NK-92 treated with Interleukin-12 subunit alpha and Interleukin-12 subunit beta, amount 100 ng/mL, for 24 hours (cell line): ENCODE measurements around the gene PPM1G.
"Not testable (repeated sequence)": the region's sequence is repeated elsewhere in the genome, so short reads cannot be mapped to it uniquely, and the experiment has no call there.

Source experiments
- DNase-seq: peaks from one replicate; lab custom pipeline; 2025; lab: John Stamatoyannopoulos, UW

PPM1G gene

DNA sequence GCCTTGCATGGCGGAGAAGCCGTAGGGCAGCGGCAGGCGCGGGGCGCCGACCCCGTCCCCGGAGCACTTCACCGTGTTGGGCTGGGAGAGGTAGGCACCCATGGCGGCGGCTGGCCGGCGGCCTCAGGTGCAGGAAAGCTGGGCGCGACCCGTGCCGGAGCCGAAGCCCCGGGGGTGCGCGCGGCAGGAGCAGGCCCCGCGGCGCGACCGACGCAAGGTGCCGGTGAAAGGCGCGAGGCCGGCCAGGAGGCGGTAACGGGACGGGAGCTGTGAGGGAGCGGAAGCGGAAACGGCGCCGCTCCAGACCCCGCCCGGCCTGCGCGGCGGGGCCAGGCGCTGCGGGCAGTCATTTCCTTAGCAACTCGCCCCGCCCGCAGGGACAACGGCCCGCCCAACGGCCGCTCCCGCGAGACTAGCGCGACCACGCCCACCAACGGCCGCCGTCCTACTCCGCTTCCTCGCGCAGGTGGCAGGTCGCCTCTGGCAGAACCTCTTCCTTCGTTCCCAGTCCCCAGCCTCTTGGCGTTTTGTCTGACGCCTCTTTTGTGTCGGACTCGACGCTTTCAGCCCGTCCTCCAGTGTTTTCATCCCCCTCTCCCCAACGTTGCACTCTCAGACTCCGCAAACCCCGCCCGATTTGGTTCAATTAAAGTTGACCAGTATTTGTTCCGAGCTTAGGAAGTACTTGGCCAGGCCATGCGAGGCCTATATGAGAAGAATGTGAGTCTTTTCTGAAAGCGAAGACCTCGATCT, at the start of gene PPM1G:
PPM1G (minus strand) TSS at position 271 of the 753 bp plus-strand sequence; CDS start at position 102, 169 bp downstream.
- DNase-seq: peak; percentile 89

DNA sequence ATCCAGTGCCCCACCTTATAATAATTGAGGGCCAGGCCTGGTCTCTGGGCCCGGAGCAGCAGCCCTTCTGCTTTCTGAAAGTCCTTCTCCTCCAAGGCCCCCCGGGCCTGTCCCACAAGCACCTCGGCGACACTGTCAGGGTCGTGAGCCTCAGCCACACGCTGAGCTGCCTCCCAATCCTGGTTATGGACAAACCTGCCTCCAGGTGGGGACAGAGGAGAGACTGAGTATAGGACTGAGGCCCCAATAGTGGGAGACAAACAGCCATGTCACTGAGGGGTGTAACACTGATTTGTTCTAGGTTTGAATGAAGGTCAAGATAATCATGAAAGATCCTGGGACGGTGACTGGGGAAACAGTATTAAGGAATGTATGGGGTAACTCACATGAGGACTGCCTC, 44.6 kb upstream of the PPM1G start:
- no peak for DNase-seq

DNA sequence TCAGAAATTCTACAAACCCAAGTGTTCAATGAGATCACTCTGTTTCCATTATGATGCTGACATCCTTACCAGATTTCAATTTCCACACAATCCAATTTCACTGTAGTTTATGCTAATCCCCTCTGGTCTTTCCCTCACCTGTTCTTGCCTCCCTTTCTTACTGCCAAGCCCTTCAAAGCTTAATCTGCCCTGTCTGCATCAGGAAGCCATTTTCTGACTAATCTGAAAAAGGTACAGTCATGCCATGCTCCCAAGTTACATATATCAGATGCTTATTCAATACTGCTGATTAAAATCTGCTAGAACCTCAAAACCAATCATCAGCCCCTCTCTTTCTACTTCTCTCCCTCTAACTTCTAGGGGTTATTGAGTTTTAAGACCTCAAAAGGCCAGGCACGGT, 41.7 kb upstream of the PPM1G start:
- DNase-seq: no peak

DNA sequence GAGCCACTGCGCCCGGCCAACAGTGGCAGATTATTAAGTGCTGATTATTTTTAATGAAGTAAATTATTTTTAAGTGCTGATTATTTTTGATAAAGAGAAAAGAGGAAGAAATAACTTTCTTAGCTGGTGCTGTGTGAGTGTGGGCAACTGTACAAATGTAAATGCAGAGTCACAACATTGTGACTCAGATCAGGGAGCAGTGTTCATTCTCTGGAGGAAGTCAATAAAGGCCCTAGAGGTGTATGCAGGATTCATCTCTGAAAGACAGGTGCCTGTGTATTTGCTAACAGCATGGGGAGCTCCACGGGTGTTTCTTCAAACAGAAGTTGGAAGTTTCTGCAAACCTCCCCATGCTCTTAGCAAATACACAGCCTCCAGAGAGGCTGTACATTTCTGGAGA, 39.0 kb upstream of the PPM1G start:
- no peak for DNase-seq

GRCh38 chr2:27446057-27446456, 36.7 kb upstream of the PPM1G start:
- no peak for DNase-seq

GRCh38 chr2:27445615-27446014, 36.2 kb upstream of the PPM1G start:
- no peak for DNase-seq

DNA sequence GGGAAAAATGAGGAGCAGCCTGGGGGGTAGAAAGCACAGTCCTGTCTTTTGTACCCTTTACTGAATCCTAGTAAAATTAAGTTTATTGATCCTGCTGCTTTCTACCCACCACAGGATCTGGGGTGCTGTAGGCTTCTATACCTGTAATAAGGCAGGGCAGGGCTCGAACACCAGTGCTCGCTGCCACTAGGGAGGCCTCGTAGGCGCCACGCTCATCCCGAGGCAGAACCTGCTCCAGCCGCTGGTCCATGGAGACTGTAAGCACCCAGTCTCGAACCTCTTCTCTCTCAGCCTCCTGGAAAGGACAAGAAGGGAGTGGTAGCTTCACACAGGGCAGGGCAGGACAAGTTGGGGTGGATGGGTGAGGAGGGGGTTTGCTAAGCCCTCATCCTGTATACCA, 35.8 kb upstream of the PPM1G start:
- DNase-seq: no peak

DNA sequence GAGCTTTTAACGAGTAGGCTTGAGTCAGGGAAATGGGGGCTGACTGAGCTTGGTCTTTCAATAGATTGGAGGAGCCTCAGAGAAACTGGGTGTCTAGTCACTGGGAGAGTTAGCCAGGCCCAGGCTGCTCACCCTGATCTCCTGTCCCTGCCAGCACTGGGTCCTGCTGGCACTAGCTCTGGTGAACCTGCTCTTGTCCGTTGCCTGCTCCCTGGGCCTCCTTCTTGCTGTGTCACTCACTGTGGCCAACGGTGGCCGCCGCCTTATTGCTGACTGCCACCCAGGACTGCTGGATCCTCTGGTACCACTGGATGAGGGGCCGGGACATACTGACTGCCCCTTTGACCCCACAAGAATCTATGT, 33.5 kb upstream of the PPM1G start:
- DNase-seq: no peak

GRCh38 chr2:27441958-27442919, 32.8 kb upstream of the PPM1G start, which contains the start of gene KRTCAP3:
Gene KRTCAP3, plus strand, starts transcription at chr2:27442381. Its CDS starts 32 bp downstream, at chr2:27442413.
- DNase-seq: no peak

DNA sequence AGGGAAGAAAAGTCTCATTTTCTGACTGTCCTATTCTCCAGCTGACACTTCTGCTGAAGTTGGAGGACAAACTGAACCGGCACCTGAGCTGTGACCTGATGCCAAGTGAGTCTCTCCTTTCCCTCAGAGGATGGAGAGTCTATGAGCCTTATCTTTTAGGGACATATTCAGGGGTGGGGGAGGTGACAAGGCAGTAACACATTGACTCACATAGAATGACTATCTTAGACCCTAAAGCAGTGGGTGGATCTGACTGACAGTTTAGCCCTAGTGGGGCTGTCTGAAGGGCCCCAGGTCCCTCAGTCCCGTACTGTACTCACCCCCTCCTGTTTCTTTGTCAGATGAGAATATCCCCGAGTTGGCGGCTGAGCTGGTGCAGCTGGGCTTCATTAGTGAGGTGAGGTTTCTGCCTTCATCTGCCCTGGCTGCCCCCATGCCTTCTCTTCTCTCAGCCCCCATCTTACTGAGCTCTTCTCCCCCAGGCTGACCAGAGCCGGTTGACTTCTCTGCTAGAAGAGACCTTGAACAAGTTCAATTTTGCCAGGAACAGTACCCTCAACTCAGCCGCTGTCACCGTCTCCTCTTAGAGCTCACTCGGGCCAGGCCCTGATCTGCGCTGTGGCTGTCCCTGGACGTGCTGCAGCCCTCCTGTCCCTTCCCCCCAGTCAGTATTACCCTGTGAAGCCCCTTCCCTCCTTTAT, 32.0 kb upstream of the PPM1G start:
- DNase-seq: no peak

DNA sequence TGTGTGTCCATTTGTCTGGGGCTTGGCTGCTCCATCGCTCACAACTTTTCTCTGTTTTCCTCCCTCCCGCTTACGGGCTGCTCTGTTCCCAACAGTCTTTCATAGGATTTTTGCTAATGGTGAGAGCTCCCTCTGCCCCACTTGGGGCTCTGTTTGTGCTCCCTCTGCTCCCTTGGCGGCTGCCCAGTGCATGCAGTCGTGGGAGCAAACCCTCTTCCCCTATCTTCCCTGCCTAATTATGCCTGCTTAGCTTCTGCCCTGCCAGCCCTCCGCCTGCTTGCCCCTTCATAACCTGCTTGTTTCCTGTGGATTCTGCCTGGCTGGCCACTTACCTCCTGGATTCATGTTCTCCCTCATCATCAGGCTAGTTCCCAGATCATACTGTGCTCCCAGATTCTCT, 26.2 kb upstream of the PPM1G start:
- no peak for DNase-seq

- peak; percentile 13 for DNase-seq
Observed at GRCh38 chr2:27431395-27431794, 22.0 kb upstream of the PPM1G start.

DNA sequence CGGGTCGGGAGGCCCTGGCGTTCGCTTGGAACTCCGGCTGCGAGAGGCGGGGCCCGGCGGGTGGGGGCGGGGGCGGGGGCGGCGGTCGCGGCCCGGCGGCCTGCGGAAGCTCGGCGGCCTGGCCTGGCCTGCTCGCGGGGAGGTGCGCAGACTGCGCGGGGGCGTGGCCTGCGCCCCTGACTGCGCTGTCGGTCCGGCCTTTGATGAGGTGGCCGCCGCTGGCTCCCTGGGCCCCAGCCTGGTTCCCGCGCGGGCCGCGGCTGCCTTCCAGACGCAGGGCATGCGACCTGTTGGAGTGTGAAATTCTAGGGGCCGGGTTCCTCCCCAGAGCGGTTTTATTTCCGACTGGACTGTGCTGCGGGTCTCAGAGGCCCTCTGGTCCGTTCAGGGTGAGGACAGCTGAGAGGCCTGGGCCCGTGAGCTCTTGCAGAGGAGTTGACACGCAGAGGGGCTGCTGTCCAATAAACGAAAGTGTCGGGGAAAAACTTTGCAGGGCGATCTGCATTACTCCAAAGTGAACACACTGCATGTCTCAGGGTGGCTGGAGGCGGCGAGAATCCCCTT, 19.7 kb upstream of the PPM1G start:
- DNase-seq: peak; percentile 68

DNA sequence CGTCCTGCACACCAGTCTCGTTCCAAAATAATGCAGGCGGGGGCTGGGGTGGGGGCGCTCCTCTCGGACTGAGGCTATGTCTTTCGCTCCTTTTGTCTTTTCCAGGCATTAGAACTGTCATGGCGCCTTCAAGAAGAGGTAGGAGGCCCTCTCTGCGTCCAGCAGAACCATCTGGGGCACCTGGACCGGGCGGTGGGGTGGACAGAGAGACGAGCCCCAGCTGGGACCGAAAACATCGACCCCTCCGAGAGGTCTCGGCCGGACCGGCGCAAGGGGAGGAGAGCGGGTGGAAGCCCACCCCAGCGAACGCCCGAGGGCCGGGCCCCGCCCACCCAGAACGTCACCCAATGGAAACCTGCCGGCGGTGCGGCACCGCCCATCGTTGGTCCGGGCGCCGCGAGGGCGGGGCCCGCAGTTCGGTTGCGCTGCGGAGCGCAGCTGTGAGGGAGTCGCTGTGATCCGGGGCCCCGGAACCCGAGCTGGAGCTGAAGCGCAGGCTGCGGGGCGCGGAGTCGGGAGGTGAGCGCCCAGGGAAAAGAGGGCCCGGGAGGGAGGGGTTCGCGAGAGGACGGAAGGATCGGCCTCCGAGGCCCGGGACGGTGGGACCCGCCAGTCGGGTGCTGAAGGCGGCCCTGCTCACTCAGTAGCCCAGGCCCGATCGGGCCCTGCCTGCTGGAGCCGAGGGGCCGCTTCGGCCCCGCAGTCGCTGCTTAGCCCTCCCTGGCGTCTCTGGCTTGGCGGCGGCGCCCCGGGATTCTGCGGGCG, 19.0 kb upstream of the PPM1G start, which contains the start of gene NRBP1:
NRBP1 (plus strand) TSS at position 419 of the 765 bp plus-strand sequence. CDS start 4,643 bp downstream, outside the sequence.
- peak; percentile 87 for DNase-seq

DNA sequence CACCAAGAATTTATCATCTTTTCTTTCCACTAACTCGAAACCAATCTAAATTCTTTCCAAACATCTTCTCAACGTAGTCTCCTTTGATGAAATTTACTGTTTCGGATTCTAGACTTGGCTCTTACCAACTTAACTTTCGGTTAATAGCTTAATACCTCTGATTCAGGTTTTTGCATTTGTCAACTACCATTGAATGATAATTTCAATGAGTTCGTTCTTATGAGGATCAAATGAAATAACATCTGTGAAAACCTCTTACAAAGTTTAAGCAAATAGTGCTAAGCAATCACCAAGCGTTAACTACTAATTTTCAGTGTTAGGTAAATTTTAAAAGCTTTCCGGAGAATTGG, 18.4 kb upstream of the PPM1G start:
- no peak for DNase-seq

GRCh38 chr2:27425039-27425438, 15.6 kb upstream of the PPM1G start:
- not testable (repeated sequence) for DNase-seq

- DNase-seq: no peak
Observed at GRCh38 chr2:27422958-27423357, 13.6 kb upstream of the PPM1G start.

DNA sequence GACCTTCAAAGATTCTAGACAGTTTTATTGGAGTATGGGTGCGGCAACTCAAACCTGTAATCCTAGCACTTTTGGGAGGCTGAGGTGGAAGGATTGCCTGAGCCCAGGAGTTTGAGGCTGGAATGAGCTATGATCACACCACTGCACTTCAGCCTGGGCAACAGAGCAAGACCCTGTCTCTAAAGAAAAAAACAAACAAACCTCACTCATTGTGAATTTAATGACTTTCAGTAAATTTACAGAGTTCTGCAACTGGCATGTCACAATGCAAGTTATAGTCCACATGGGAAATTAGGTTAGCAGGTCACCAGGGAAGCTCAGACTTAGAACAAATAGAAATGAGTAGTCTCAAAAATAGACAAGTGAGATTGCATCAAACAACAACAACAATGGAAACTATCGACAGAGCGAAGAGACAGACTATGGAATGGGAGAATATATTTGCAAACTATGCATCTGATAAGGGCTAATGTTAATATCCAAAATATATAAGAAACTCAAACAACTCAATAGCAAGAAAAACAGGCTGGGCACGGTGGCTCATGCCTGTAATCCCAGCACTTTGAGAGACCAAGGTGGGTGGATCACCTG, 12.4 kb upstream of the PPM1G start:
- DNase-seq: no peak

- no peak for DNase-seq
Observed at GRCh38 chr2:27420996-27421395, 11.6 kb upstream of the PPM1G start.

- DNase-seq: no peak
Observed at GRCh38 chr2:27416151-27416550, 6.8 kb upstream of the PPM1G start.
